ENCODE measurements around the gene ARHGEF19.

- TF ChIP-seq GATA2 (IDR thresholded peaks at IDR 0.05; ENCODE audit: low read depth, low read length) (no peak), GATA3 (IDR thresholded peaks at IDR 0.05; ENCODE audit: low read depth, low read length) (no peak)
Measured at GRCh38 chr1:16177306-16177705, 35.1 kb downstream of the ARHGEF19 start.

All from SH-SY5Y (cell line).